Measurements from ENCODE around the gene COQ8A.

GRCh38 chr1:226916497-226916896, 23.6 kb upstream of the COQ8A start:
- TF ChIP-seq CTCF (conservative IDR thresholded peaks at IDR 0.05 in 1 of 2, IDR thresholded peaks at IDR 0.05 in 1 of 2; ENCODE audit: low read depth in 1 of 2, low read length in 2 of 2): no peak
- TF ChIP-seq EZH2 (IDR thresholded peaks at IDR 0.05; ENCODE audit: low read length, missing control alignments): no peak

All from fibroblast of lung (primary cell).